HepG2 (cell line): ENCODE results near the gene GDF7. TPM values are rescaled to one million over a fixed set of nuclear protein-coding genes. Genes with fewer than 3 reads are reported as not detected.
A peak's percentile ranks its signal among the peaks of the same experiment; 100 is the strongest.

Experiments used
- ATF7-NPFF ChIP-seq: sonication (generic); formaldehyde crosslinking; IDR thresholded peaks from 2 replicates; pipeline ENCODE4 v1.8.1; 2023; ENCODE audit warnings: mild to moderate bottlenecking, low read depth, missing genetic modification reagents, moderate library complexity
- ATRX ChIP-seq: sonication (generic); formaldehyde crosslinking; IDR thresholded peaks from 2 replicates; pipeline ENCODE4 v1.4.0; 2020; ENCODE audit warnings: missing genetic modification reagents, borderline replicate concordance
- MTF2 ChIP-seq: sonication (generic); formaldehyde crosslinking; IDR thresholded peaks from 2 replicates; pipeline ENCODE4 v1.5.0; 2020; ENCODE audit warnings: missing genetic modification reagents, borderline replicate concordance
- MXD4 ChIP-seq: IDR thresholded peaks from 2 replicates; pipeline ENCODE4 v1.6.1; 2016; ENCODE audit warnings: mild to moderate bottlenecking, missing biosample characterization, missing genetic modification reagents
- NCOR1 ChIP-seq: fragments of 200-600 bp; sonication (generic); IDR thresholded peaks from 2 replicates; pipeline ENCODE4 v1.7.0; 2017; ENCODE audit warnings: antibody characterized with exemption, low read length, borderline replicate concordance
- NR2F2 ChIP-seq: IDR thresholded peaks from 2 replicates; pipeline ENCODE4 v1.6.1; 2012; ENCODE audit warnings: low read depth, inconsistent platforms, borderline replicate concordance
- RFX1 ChIP-seq: fragments of 450-650 bp; IDR thresholded peaks from 2 replicates; pipeline ENCODE4 v1.6.1; 2017
- RNF2 ChIP-seq: fragments of 450-650 bp; conservative IDR thresholded peaks from 2 replicates; pipeline ENCODE4 v1.6.1; 2016; ENCODE audit warnings: low read depth
- SIN3B ChIP-seq: fragments of 150-350 bp; IDR thresholded peaks from 2 replicates; pipeline ENCODE4 v1.6.1; 2014; ENCODE audit warnings: low read length
- SP1 ChIP-seq, 2 experiments: fragments of 450-650 bp in 1 of 2; sonication (generic) in 1 of 2; formaldehyde crosslinking in 1 of 2; IDR thresholded peaks; 2 replicates each; pipeline versions ENCODE4 v1.4.0 to v1.6.1; 2016 to 2020; ENCODE audit warnings: missing genetic modification reagents in 1 of 2
- SP140L ChIP-seq: sonication (generic); formaldehyde crosslinking; IDR thresholded peaks from 2 replicates; pipeline ENCODE4 v1.4.0; 2020; ENCODE audit warnings: missing genetic modification reagents, borderline replicate concordance
- ZBTB8A ChIP-seq: sonication (generic); formaldehyde crosslinking; IDR thresholded peaks from 2 replicates; pipeline ENCODE4 v1.4.0; 2020; ENCODE audit warnings: mild to moderate bottlenecking, low read depth, missing genetic modification reagents, borderline replicate concordance
- ZNF253 ChIP-seq: sonication (generic); formaldehyde crosslinking; IDR thresholded peaks from 2 replicates; pipeline ENCODE4 v1.8.0; 2022; ENCODE audit warnings: mild to moderate bottlenecking, missing genetic modification reagents, borderline replicate concordance
- ZNF749 ChIP-seq: sonication (generic); formaldehyde crosslinking; IDR thresholded peaks from 2 replicates; pipeline ENCODE4 v1.8.0; 2022; ENCODE audit warnings: mild to moderate bottlenecking, missing genetic modification reagents, moderate library complexity, borderline replicate concordance
- polyA plus RNA-seq, 8 experiments: library from polyadenylated mRNA; depleted of rRNA in 3 of 8; stranded (reverse) in 7 of 8; unstranded in 1 of 8; fragments of >200 nt; fragmentation: Illumina TruSeq in 4 of 8; extraction: Trizol in 4 of 8; gene quantifications; 2 replicates each; pipeline versions ENCODE4 v1.2.1 to v1.2.3, GENCODE V29; 2011 to 2016; ENCODE audit warnings: low read depth in 4 of 8, missing spikeins in 1 of 8, mixed read lengths in 1 of 8; ENCODE audit not compliant: insufficient read depth in 1 of 8
- total RNA-seq, 5 experiments: library from RNA; depleted of rRNA; stranded (reverse); fragments of >200 nt; fragmentation: Illumina TruSeq; extraction: Trizol; gene quantifications; 2 replicates each; pipeline ENCODE4 v1.2.3, GENCODE V29; 2016; ENCODE audit warnings: low read depth in 1 of 5
- TF ChIP-seq, protein P1 (sequence below): sonication (generic); formaldehyde crosslinking; IDR thresholded peaks from 2 replicates; pipeline ENCODE4 v1.5.1; 2020; ENCODE audit warnings: missing genetic modification reagents, mild to moderate bottlenecking, borderline replicate concordance
- TF ChIP-seq, protein P2 (sequence below), 2 experiments: sonication (generic) in 1 of 2; formaldehyde crosslinking in 1 of 2; IDR thresholded peaks; 2 replicates each; pipeline versions ENCODE4 v1.4.0 to v1.6.1; 2018 to 2020; ENCODE audit warnings: missing genetic modification reagents in 2 of 2, borderline replicate concordance in 1 of 2, low read depth in 1 of 2, mild to moderate bottlenecking in 1 of 2, missing biosample characterization in 1 of 2
- TF ChIP-seq, protein P3 (sequence below): sonication (generic); formaldehyde crosslinking; IDR thresholded peaks from 2 replicates; pipeline ENCODE4 v1.9.0; 2021; ENCODE audit warnings: missing genetic modification reagents, mild to moderate bottlenecking, borderline replicate concordance
- TF ChIP-seq, protein P4 (sequence below): sonication (generic); formaldehyde crosslinking; IDR thresholded peaks from 2 replicates; pipeline ENCODE4 v1.5.1; 2020; ENCODE audit warnings: mild to moderate bottlenecking, missing genetic modification reagents
- TF ChIP-seq, protein P5 (sequence below): sonication (generic); formaldehyde crosslinking; IDR thresholded peaks from 2 replicates; pipeline ENCODE4 v1.8.0; 2023; ENCODE audit warnings: mild to moderate bottlenecking, missing genetic modification reagents

The GDF7 gene
- total and polyA plus RNA-seq, 2 of the 13 experiments (the other 11 are each of a cell fraction or from before 2014, with no cell fraction given): 1.6 to 15.0 TPM

DNA sequence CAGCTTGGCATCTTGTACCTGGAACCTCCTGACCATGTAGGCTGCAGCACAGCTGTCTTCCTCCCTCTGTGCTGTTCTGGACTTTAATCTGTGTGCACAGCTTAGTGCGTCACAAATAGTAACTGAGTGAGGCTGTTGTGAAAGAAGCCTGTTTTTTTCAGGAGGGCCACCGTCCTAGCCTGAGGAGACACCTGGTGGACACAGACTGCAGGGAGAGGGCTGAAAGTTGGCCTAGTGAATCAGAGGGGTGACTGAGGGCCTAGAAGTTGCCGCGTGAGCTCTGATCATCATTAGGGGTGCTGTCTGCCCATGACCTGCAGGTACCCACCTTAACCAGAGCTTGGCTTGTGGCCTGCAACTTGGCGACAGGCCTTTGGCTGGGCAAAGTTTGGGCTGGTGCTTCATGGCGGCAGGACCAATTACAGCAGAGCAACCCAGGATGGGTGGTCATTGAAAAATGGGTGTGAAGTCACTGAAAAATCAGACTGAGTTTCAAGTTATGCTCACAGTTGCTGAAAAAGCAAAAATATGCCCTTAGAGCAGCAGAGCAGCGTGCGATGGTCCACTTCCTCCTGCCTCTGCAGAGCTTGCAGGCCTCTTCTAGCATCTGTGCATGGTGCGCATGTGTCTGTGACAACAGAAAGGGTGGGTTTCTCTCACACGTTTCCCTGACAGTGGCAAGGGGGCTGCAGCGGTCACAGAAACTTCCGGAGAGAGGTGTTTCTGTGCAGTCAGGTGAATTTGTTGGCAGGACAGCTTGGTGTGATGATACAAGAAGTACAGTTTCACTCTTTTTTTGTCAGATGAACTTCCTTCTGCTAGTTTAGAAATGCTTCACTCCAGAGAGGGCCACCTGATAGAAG is 9.6 kb downstream of the GDF7 start (continued):
- peak; percentile 94; the same call in 1 of the 2 replicates for TF ChIP-seq SP140L
- TF ChIP-seq ZNF749: peak; percentile 85; the same call in 1 of the 2 replicates
- TF ChIP-seq, protein P1, sequence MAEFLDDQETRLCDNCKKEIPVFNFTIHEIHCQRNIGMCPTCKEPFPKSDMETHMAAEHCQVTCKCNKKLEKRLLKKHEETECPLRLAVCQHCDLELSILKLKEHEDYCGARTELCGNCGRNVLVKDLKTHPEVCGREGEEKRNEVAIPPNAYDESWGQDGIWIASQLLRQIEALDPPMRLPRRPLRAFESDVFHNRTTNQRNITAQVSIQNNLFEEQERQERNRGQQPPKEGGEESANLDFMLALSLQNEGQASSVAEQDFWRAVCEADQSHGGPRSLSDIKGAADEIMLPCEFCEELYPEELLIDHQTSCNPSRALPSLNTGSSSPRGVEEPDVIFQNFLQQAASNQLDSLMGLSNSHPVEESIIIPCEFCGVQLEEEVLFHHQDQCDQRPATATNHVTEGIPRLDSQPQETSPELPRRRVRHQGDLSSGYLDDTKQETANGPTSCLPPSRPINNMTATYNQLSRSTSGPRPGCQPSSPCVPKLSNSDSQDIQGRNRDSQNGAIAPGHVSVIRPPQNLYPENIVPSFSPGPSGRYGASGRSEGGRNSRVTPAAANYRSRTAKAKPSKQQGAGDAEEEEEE (CRISPR knock-in tag): no peak; the same call in 1 of the 2 replicates
- TF ChIP-seq ATF7-NPFF (CRISPR knock-in tag): peak; percentile 64
- TF ChIP-seq, protein P2, sequence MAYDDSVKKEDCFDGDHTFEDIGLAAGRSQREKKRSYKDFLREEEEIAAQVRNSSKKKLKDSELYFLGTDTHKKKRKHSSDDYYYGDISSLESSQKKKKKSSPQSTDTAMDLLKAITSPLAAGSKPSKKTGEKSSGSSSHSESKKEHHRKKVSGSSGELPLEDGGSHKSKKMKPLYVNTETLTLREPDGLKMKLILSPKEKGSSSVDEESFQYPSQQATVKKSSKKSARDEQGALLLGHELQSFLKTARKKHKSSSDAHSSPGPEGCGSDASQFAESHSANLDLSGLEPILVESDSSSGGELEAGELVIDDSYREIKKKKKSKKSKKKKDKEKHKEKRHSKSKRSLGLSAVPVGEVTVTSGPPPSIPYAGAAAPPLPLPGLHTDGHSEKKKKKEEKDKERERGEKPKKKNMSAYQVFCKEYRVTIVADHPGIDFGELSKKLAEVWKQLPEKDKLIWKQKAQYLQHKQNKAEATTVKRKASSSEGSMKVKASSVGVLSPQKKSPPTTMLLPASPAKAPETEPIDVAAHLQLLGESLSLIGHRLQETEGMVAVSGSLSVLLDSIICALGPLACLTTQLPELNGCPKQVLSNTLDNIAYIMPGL (CRISPR knock-in tag; IDR thresholded peaks at IDR 0.05; ENCODE audit: borderline replicate concordance in 1 of 2, low read depth in 1 of 2): peak; percentile 96 to 98
- no peak for TF ChIP-seq RFX1
- TF ChIP-seq NCOR1: peak; percentile 98
- peak; percentile 68; the same call in 1 of the 2 replicates for TF ChIP-seq SIN3B
- TF ChIP-seq ZNF253 (CRISPR knock-in tag): 0 out of 2 replicates have a peak, but pooled peaks have one; percentile 83
- TF ChIP-seq ZBTB8A: no peak
- peak; percentile 68; the same call in 1 of the 2 replicates for TF ChIP-seq NR2F2
- TF ChIP-seq, protein P3, sequence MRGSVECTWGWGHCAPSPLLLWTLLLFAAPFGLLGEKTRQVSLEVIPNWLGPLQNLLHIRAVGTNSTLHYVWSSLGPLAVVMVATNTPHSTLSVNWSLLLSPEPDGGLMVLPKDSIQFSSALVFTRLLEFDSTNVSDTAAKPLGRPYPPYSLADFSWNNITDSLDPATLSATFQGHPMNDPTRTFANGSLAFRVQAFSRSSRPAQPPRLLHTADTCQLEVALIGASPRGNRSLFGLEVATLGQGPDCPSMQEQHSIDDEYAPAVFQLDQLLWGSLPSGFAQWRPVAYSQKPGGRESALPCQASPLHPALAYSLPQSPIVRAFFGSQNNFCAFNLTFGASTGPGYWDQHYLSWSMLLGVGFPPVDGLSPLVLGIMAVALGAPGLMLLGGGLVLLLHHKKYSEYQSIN (CRISPR knock-in tag): no peak
- TF ChIP-seq, protein P4, sequence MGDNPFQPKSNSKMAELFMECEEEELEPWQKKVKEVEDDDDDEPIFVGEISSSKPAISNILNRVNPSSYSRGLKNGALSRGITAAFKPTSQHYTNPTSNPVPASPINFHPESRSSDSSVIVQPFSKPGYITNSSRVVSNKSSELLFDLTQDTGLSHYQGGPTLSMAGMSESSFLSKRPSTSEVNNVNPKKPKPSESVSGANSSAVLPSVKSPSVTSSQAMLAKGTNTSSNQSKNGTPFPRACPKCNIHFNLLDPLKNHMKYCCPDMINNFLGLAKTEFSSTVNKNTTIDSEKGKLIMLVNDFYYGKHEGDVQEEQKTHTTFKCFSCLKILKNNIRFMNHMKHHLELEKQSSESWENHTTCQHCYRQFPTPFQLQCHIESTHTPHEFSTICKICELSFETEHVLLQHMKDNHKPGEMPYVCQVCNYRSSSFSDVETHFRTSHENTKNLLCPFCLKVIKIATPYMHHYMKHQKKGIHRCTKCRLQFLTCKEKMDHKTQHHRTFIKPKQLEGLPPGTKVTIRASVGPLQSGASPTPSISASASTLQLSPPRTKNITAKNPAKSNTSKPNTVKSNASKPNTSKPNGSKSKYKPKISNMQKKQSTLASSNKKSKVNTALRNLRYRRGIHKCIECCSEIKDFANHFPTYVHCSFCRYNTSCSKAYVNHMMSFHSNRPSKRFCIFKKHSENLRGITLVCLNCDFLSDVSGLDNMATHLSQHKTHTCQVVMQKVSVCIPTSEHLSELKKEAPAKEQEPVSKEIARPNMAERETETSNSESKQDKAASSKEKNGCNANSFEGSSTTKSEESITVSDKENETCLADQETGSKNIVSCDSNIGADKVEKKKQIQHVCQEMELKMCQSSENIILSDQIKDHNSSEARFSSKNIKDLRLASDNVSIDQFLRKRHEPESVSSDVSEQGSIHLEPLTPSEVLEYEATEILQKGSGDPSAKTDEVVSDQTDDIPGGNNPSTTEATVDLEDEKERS (CRISPR knock-in tag): no peak
- TF ChIP-seq, protein P5, sequence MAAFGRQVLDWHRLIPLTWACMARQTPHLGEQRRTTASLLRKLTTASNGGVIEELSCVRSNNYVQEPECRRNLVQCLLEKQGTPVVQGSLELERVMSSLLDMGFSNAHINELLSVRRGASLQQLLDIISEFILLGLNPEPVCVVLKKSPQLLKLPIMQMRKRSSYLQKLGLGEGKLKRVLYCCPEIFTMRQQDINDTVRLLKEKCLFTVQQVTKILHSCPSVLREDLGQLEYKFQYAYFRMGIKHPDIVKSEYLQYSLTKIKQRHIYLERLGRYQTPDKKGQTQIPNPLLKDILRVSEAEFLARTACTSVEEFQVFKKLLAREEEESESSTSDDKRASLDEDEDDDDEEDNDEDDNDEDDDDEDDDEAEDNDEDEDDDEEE (CRISPR knock-in tag): peak; percentile 20; the same call in 1 of the 2 replicates
- TF ChIP-seq SP1 (IDR thresholded peaks at IDR 0.05): no peak
- peak; percentile 65 for TF ChIP-seq SP1 (CRISPR knock-in tag; IDR thresholded peaks at IDR 0.05)
- no peak for TF ChIP-seq MTF2 (CRISPR knock-in tag)
- peak; percentile 71 for TF ChIP-seq RNF2
- peak; percentile 90 for TF ChIP-seq MXD4 (CRISPR knock-in tag)
- no peak for TF ChIP-seq ATRX (CRISPR knock-in tag)
